ENCODE data around the gene CLDN5.

CLDN5 gene

GRCh38 chr22:19520566-19521305, 3.5 kb downstream of the CLDN5 start:
- no peak for DNase-seq

DNA sequence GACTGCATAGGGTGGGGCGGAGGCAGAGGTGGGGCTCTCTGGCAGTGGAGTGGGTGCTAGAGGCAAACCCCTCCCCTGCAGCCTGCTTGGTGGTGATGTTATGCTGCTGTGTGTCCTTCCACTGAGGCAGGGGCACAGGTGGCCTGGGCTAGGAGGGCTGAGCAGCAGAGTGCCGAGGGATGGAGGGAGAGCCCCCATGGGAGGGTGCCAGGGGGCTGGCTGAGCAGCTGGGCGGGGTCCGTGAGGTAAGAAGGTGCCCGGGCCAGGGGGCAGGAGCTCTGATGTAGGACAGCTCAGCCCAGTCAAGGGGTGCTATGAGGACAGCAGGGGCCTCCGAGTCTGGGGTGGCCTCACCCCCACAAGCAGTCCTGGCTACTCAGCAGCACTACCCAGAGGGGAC, 4.2 kb downstream of the CLDN5 start:
- no peak for DNase-seq

DNA sequence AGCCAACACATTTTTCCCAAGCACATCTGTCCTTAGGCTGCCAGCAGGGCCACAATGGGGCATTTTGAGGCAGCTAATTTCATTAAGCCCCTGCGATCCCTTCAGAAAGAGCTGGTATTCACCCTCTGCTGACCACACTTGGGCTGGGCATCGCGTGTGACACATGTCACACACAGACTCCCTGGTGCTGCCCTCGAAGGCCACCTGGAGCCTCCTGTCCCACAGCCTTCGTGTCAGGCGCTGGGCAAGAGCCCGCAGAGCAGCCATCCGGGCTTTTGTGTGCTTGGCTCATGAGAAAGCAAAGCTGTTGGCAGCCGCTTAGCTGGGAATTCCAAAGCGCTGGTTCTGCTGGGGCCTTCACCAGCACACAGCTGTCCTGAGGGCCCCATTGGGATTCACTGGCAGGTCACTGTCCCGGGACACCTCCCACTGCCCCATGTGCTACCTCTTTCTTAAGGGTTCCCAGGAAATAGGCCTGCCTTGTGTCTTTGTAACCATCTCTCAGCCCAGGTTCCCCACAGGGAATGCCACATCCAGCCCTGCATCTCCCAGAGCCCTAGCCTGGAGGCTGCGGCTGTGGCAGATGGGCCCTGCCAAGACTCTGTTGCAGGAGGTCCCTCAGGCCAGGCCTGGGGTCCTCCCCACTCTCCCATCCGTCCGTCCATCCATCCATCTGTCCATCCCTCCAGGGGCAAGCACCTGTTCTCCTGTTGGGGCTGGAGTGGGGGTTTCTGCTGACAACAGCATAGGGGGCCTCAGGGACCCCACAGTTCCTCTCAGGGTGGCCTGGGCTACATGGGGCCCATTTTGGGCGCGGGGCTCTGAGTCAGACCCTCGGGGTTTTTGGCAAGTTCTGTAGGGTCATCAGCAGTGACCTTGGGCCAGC, 4.9 kb downstream of the CLDN5 start:
- no peak for DNase-seq

- no peak for DNase-seq
Measured at GRCh38 chr22:19518635-19519034, 5.6 kb downstream of the CLDN5 start.

DNA sequence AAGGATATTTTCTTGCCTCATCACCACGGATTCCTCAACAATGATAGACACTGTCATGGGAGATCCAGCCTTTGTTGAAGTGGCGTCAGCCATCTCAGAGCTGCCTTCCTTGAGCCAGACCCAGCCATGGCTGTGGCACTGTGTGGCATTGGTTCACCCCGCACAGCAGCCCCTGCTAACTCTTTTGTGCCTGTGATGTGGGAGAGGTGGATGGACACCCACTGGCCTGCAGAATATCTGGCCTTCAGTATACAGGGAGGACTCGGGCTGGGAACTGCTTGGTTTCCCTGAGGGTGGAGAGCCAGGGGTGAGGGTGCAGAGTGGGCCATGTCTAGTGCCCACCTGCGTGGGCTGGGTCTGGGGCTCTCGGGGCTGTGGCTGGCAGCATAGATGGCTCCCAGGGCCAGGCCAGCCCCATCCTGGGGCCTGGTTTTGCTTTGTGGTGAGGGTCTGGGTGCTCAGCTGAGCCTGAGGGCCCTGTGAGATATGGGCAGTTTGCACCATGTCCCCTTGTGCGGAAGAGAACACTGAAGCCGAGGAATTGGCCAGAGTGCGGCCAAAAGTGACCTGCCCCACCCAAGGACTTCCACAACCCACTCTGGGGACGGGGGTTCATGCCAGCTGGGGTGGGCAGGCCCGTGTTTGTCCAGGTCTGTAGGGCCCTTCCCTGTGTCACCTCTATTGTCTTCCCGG, 6.1 kb downstream of the CLDN5 start:
- DNase-seq, result no peak

- DNase-seq, result no peak
Measured at GRCh38 chr22:19517171-19517500, 7.1 kb downstream of the CLDN5 start.

GRCh38 chr22:19516378-19517170, 7.6 kb downstream of the CLDN5 start:
- DNase-seq, result no peak

DNA sequence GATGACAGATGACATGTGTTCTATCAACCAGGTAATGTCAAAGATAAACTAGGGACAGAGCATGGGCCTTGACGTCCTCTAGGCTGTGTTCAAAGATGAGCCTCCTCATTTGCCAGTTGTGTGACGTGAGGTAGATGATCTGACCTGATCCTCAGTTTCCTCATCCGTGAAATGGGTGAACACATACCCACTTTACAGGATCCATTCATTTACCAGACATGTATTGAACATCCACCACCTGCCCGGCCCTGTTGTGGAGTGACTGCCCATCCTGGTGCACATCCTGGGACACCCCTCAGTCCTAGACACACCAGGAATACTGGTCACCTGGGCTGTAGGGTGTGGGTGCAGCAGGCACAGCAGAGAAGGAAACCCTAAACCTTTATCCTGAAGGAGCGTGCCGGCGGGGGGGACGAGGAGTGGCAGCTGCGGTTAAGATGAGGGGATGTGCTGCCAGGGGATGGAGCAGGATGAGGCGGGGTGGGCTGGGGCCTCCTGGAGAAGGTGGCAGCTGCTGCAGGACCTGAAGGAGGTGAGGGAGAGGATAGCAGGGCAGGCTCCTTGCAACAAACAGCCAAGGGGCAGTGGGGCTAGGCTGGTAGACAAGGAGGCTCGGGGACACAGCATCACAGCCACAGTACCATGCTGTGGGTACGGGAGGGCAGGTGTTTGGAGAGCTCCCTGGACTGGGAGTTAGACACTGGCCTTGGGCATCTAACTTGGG, 8.4 kb downstream of the CLDN5 start:
- no peak for DNase-seq

- DNase-seq, result no peak
Measured at GRCh38 chr22:19514831-19515565, 9.2 kb downstream of the CLDN5 start.

- no peak for DNase-seq
Measured at GRCh38 chr22:19513823-19514222, 10.4 kb downstream of the CLDN5 start.

- no peak for DNase-seq
Measured at GRCh38 chr22:19510919-19511341, 13.3 kb downstream of the CLDN5 start.

GRCh38 chr22:19509923-19510322, 14.3 kb downstream of the CLDN5 start:
- DNase-seq, result no peak

DNA sequence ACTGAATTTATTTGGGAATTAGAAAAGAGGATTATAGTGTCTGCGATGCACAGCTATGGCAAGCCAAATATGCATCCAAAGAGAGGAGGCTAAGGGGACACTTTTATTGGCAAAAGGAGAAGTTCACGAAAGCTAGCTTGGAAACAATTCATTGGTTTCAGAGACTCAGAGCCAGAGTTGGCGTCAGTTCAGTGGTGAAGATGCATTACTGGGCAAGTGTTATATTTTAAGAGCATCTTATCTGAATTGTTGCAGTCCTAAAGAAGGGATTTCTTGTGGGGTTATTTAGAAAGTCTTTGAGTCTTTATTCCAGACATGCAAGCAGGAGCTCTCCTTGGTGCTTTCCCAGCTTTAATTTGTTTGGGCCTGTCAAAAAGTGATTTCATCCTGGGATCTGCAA, 15.0 kb downstream of the CLDN5 start:
- no peak for DNase-seq

DNA sequence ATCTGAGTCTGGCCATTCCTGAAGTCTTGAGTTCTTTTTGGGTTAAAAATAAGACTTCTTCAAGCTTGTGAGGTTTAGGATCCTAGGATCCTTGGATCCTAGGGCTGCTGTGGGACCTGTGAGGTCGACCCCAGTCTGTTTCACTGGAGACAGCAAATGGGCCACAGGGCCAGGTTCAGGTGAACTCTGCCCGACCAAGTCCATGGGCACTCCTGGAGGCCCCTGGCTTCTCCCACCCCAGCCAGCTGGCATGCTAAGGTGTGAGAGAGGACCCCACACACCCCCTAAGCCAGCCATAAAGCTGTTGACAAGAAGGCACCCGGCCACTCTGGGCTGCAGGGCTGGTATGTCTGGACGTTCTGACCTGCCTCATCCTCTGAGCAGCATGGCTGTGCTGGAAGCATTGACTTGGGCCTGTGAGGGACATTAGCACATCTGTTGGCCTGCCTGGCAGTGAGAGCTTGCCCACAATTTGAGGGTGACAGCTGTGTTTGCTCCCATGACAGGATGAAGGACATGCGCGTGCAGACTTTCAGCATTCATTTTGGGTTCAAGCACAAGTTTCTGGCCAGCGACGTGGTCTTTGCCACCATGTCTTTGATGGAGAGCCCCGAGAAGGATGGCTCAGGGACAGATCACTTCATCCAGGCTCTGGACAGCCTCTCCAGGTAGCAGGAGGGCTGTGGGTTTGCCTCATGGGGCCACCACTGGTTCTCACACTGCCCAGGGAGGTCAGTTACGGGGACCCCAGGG, 16.0 kb downstream of the CLDN5 start:
- DNase-seq, result no peak

DNA sequence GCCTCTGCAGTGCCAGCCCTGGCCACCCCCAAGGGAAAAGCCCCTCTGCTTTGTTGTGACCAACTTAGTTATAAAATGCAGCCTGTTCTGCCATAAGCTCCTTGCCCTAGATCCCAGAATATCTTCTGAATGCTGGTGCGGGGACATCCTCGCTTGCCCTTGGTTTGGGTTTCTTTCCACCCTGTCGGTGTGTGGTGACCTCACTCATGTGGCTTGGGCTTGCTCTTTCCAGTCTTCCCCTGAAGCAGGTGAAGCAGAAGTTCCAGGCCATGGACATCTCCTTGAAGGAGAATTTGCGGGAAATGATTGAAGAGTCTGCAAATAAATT, 16.7 kb downstream of the CLDN5 start:
- DNase-seq, result no peak

GRCh38 chr22:19506212-19506611, 18.0 kb downstream of the CLDN5 start:
- DNase-seq, result no peak

DNA sequence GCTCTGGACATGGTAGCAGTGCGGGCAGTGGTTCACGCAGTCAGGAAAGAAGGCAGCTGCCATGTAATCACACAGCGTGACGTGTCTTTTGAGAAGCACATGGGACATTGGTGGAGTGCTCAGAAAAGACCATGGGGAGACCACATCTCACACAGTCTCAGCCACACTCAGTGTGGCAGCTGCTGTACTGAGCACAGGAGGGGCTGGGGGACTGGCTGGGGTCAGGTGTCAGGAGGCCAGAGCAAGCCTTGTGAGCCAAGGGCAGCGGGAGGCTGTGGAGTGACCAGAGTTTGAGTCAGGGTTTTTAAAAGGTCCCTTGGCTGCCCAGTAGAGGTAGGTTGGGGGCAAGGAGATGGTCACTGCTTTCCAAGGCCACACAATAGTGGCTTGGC, 18.5 kb downstream of the CLDN5 start:
- no peak for DNase-seq

DNA sequence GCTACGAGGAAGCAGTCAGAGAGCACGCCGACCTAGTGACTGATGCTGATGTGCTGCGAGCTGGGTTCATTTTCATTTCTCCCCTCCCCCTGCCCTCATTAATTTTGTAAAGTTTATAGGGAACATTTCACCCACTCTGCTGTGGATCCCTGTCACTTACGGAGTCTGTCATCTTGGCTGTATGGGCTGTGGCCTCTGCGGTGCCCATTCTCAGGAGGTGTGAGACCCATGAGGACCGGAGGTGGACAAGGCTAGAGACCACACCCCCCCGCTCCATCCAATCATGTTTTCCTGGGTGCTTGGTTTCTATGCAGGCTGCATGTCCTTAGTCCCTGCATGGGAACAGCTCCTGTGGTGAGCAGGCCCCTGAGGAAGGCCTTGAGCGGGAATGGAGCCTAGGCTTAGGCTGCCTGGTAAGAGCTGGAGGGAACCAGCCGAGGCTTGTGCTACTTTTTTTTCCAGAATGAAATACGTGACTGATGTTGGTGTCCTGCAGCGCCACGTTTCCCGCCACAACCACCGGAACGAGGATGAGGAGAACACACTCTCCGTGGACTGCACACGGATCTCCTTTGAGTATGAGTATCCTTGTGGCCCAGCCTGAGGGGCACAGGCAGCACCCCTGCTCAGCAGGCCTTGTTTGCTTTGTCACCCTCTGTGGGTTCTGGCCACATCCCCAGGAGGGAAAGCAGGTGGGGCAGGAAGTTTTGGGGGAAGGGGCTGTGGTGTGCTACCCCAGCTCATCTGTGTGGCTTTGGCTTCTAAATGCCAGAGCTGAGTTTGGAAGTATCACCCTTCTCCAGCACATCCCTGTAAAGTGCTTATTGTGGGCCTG, 19.1 kb downstream of the CLDN5 start:
- DNase-seq, result no peak

DNA sequence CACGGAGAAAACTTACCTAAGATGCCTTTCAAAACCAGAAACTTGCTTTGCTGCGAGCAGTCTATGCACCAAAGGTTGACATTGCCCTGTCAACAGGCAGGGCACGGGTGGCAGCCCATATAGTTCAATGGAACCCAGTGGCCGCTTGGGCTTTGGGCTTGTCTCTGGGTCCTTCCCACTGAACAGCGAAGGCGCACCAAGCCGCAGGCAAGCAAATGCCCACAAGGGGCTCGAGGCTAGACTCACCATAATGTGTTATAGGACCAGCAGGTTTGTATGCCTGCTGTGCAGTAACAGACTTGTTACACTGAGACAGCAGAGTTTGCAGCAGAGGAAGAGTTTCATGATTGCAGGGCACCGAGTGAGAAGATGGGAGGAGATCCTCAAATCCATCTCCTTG, 20.3 kb downstream of the CLDN5 start:
- DNase-seq, result no peak

- DNase-seq, result no peak
Measured at GRCh38 chr22:19503367-19503766, 20.8 kb downstream of the CLDN5 start.
